ENCODE results near the gene TNRC6C. TPM values are rescaled to one million over a fixed set of nuclear protein-coding genes. Genes with fewer than 3 reads are reported as not detected.

Gene TNRC6C
- total and polyA plus RNA-seq, 9 of the 15 experiments (the other 6 are each of a cell fraction or from before 2014, with no cell fraction given) = 0.20 to 4.9 (median 2.3) TPM

- H3K9me1 ChIP-seq (ENCODE audit: control insufficient read depth, insufficient read depth, low read length) = no peaks in the 10 kb centered on the region
- H2AFZ ChIP-seq (ENCODE audit: low read depth, low read length) = no peak overlapping the region
- in situ Hi-C loops (cut with MboI) (no loop called here), intact Hi-C loops (cut with micrococcal nuclease) (no loop called here)
- H3K9me3 ChIP-seq (replicated peaks; ENCODE audit: control insufficient read depth, insufficient read depth, low read depth, low read length) = no peaks in the 10 kb centered on the region
- no TSS peak for BruUV-seq (replicated peaks)
- FAIRE-seq (no peak), ATAC-seq (no peak), DNase-seq (ENCODE audit: extremely low read depth in 1 of 4, low spot score in 3 of 4) (no peak)
- no peaks in the 10 kb centered on the region for H3K79me2 ChIP-seq (ENCODE audit: control insufficient read depth, insufficient read depth, low read length)
- peaks cover 58 to 73% of the 10 kb centered on the region in 2 experiments for H3K27me3 ChIP-seq (ENCODE audit: control insufficient read depth in 2 of 2, insufficient read depth in 2 of 2, low read length in 2 of 2)
- CTCF ChIA-PET (ENCODE audit: low intra/inter-chr PET ratio) = no interaction called here
- H3K4me3 ChIP-seq = no peak overlapping the region
- no peak overlapping the region for H3K9ac ChIP-seq (ENCODE audit: insufficient read depth in 1 of 2, low read depth in 2 of 2, low read length in 2 of 2)
- POLR2A ChIA-PET = interaction anchor here (1.0 to 2.2 kb wide), 3 partner anchors 11 to 16 kb away, joined by 6 to 9 read pairs (median 6); partner anchors contain the start of gene TNRC6C
- H3K36me3 ChIP-seq (ENCODE audit: control insufficient read depth, insufficient read depth, low read length) = no peaks in the 10 kb centered on the region
- H3K27ac ChIP-seq (ENCODE audit: extremely low read depth, low read depth, low read length) = no peak overlapping the region
- no peak overlapping the region for H3K4me2 ChIP-seq (ENCODE audit: insufficient read depth, low read length)
- WGBS (ENCODE audit: insufficient coverage, low coverage, missing lambda C conversion rate) = 1% methylated on average over 5 of the region's 5 CpGs
- H3K4me1 ChIP-seq (replicated peaks in 1 of 2; ENCODE audit: control insufficient read depth in 2 of 2, insufficient read depth in 2 of 2, low read length in 2 of 2) = no peaks in the 10 kb centered on the region
- TF ChIP-seq ZC3H11A (IDR thresholded peaks at IDR 0.05; ENCODE audit: low read depth, low read length) (no peak), TCF7 (IDR thresholded peaks at IDR 0.05; ENCODE audit: borderline replicate concordance) (no peak), ZNF175 (CRISPR knock-in tag; IDR thresholded peaks at IDR 0.05; ENCODE audit: low read depth) (no peak), RAD51 (IDR thresholded peaks at IDR 0.05; ENCODE audit: borderline replicate concordance, low read depth) (no peak), KLF6 (CRISPR knock-in tag; IDR thresholded peaks at IDR 0.05; ENCODE audit: borderline replicate concordance) (no peak), MXD1 (CRISPR knock-in tag; IDR thresholded peaks at IDR 0.05; ENCODE audit: borderline replicate concordance, poor library complexity, severe bottlenecking) (no peak), POLR2A (conservative IDR thresholded peaks at IDR 0.05) (no peak), ZNF318 (IDR thresholded peaks at IDR 0.05; ENCODE audit: borderline replicate concordance in 1 of 2, low read depth in 1 of 2) (no peak), ZNF76 (CRISPR knock-in tag; IDR thresholded peaks at IDR 0.05; ENCODE audit: borderline replicate concordance) (no peak), IFI16 (CRISPR knock-in tag; IDR thresholded peaks at IDR 0.05) (no peak), MIER1 (IDR thresholded peaks at IDR 0.05; ENCODE audit: low read depth) (no peak), GMEB1 (CRISPR knock-in tag; IDR thresholded peaks at IDR 0.05) (no peak), GATA2 (CRISPR knock-in tag; IDR thresholded peaks at IDR 0.05) (no peak)
- no peaks in the 10 kb centered on the region for H4K20me1 ChIP-seq (replicated peaks; ENCODE audit: control insufficient read depth, insufficient read depth, low read length)
Observed at GRCh38 chr17:77943971-77944370, 14.5 kb upstream of the TNRC6C start.
